RCC 7860 (cell line): Measurements from ENCODE around the gene ACACB.
"Not testable (repeated sequence)": the region's sequence is repeated elsewhere in the genome, so short reads cannot be mapped to it uniquely, and the experiment has no call there.

Source experiments
- DNase-seq: peaks from one replicate; pipeline ENCODE4 v3.0.0-alpha.2; 2015; ENCODE audit warnings: low spot score
- FAIRE-seq: peaks from 2 replicates; lab custom pipeline; 2012; peaks lifted over from hg19 to GRCh38; lab: Jason Lieb, UNC

The ACACB gene

DNA sequence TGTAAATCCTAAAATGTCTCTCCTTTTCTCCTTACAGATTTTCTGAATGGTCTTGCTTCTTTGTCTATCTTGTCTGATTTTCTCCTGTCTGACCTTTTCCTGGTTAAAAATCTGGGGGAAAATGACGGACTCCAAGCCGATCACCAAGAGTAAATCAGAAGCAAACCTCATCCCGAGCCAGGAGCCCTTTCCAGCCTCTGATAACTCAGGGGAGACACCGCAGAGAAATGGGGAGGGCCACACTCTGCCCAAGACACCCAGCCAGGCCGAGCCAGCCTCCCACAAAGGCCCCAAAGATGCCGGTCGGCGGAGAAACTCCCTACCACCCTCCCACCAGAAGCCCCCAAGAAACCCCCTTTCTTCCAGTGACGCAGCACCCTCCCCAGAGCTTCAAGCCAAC is 23.0 kb downstream of the ACACB start:
- DNase-seq, result no peak
- FAIRE-seq, result no peak

DNA sequence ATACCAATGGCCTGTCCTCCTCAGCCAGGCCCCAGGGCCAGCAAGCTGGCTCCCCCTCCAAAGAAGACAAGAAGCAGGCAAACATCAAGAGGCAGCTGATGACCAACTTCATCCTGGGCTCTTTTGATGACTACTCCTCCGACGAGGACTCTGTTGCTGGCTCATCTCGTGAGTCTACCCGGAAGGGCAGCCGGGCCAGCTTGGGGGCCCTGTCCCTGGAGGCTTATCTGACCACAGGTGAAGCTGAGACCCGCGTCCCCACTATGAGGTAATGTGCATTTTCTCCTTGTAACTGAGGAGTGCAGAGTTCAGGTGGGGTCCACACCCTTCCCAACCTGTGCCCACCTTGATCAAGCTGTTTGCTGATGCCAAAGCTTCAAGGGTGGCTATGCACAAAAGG is 23.4 kb downstream of the ACACB start:
- DNase-seq (no peak), FAIRE-seq (no peak)

GRCh38 chr12:109140560-109140959 is 24.2 kb downstream of the ACACB start:
- no peak for FAIRE-seq
- no peak for DNase-seq

- DNase-seq (no peak), FAIRE-seq (no peak)
Observed at GRCh38 chr12:109144224-109144623, 27.8 kb downstream of the ACACB start.

DNA sequence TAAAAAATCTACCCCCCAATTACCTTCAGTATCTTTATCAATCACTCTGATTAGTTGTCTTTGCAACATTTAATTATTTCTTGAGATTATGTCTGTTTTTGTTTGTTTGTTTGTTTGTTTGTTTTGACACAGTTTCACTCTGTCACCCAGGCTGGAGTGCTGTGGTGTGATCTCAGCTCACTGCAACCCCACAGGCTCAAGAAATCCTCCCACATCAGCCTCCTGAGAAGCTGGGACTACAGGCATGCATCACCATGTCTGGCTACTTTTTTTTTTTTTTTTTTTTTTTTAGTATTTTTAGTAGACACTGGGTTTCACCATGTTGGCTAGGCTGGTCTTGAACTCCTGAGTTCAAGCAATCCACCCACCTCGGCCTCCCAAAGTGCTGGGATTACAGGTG is 30.7 kb downstream of the ACACB start:
- FAIRE-seq, DNase-seq: not testable (repeated sequence)

DNA sequence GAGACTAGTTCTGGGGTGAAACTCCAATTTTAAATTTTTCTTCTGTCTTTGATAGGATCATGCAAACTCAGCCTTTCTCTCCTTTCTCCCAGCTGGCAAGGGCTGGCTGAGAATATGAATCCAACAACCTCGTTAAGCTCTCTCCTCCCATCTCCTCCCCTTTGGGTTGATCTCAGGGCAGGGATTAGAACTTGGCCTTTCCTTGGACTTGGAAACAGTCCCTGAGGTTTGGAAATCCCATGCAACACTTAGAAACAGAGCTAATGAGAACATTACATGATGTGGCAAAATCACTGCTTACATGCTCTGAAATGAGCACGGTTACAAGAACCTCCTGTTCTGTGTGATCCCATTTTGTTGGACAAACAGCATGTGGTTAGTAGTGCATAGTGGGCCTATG is 31.6 kb downstream of the ACACB start:
- DNase-seq, result no peak
- FAIRE-seq, result no peak

DNA sequence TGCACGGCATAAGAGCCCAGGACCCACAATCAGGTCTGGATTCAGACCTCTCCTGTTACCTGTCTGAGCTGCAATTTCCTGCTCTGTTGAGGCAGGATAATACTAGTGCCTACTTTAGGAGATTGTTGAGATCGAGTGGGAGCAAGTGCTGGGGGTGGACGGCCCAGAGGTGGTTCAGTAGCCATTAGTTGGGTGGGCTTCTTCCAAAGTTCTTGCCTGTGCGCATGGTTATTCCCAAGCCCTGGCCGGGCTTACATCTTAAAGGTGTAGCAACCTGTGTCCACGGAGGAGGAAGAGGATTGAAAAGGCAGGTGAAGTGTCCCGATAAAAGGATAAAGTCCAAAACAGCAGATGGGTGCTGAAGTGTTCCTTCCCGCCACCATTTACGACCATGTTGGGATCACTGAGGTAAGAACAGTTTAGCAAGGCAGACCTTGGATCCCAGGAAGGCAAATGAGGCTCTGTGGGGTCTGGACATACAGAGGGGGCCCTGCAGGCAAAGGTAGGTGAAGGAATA is 33.8 kb downstream of the ACACB start:
- DNase-seq (no peak), FAIRE-seq (no peak)

DNA sequence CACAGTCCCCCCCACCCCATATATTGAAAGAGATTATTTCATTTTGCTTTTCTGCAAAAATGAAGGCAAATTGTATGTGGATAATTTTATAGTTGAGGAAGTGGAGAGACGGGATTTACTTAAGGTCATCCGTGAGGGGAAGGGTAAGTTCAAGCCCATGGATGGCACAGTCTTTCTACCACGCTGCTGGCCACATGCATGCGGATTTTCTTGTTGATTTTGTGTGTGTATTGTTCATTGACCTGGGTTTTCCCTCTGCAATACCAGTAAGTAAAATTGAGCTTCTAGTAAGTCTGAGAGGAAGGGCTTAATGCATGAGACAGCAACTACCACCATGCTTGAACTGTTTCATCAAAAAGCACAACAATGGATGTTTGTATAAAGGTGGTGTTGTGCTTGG is 35.1 kb downstream of the ACACB start:
- FAIRE-seq, result no peak
- DNase-seq, result no peak

DNA sequence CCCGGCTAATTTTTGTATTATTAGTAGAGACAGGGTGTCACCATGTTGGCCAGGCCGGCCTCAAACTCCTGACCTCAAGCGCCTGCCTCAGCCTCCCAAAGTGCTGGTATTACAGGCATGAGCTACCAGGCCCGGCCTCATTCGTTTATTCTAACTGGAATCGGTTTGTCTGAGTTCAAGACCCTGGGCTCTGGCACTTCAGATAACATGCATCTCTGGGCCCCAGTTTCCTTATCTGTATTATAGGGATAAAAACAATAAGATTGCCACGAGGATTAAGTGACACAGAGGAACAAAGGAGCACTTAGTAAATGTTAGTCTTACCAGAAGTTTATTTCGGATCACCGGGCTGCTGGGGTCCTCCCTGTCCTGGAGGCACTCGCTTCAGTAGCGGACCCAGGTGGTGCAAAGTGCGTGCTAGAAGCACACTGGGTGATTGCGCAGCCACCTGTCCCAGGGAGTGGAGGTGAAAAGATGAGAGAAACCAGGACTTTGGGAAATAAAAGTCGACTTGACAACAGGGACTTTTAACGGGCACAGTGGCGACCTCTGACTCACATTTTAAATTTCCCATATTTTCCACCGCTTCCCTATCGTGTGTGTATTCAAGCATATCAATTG is 37.5 kb downstream of the ACACB start:
- FAIRE-seq (no peak), DNase-seq (no peak)

- DNase-seq (peak; percentile 6), FAIRE-seq (no peak)
Observed at GRCh38 chr12:109154451-109155438, 38.4 kb downstream of the ACACB start.

DNA sequence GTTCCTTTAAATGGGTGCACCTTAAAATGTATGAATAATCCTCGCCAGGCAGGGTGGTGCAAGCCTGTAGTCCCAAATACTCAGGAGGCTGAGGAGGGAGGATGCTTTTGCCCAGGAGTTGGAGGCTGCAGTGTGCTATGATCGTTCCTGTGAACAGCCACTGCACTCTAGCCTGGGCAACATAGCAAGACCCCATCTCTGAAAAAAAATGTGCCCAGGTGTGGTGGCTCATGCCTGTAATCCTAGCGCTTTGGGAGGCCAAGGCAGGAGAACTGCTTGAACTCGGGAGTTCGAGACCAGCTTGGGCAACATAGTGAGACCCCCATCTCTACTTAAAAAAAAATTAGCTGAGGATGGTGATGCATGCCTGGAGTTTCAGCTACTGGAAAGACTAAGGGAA is 39.6 kb downstream of the ACACB start:
- DNase-seq (no peak), FAIRE-seq (no peak)

DNA sequence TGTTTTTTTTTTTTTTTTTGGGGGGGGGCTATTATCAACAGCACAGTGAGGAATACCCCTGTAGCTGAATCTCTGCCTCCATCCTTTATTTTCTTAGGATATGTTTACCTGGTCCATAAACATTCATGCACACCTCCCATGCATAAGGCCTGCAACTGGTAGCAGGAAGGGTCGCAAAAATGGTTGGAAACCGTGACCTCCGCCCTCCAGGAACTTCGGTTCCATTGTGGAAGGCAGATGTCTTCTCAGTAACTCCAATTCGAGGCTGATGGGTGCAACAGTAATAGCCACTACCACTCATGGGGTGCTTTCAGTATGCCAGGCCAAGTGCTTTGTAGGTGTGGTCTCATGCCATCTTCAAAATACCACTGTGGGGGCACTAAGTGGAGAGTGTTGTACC is 40.2 kb downstream of the ACACB start:
- DNase-seq (no peak), FAIRE-seq (no peak)

GRCh38 chr12:109157986-109158385 is 41.6 kb downstream of the ACACB start:
- FAIRE-seq (no peak), DNase-seq (no peak)

- no peak for DNase-seq
Observed at GRCh38 chr12:109160433-109160832, 44.0 kb downstream of the ACACB start.

DNA sequence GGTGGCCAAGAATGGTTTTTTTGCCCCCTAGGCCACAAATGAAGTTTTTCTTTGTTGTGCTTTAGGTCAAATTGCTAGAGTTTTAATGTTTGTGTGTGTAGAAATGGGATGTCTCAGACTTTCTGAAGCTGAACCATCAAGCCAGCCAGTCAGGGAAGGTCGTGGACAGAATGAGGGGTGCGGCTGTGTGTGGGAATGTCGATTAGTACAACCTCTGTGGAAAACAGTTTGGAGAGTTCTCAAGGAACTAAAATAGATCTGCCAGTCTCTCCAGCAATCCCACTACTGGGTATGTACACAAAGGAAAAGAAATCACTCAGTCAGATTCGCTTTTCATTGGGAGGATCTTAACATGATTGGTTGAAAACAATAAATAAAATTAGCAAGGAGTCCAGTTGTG is 44.5 kb downstream of the ACACB start:
- DNase-seq (no peak), FAIRE-seq (no peak)

More at GRCh38 chr12:109160433-109160832, 44.0 kb downstream of the ACACB start:
- FAIRE-seq, result no peak

DNA sequence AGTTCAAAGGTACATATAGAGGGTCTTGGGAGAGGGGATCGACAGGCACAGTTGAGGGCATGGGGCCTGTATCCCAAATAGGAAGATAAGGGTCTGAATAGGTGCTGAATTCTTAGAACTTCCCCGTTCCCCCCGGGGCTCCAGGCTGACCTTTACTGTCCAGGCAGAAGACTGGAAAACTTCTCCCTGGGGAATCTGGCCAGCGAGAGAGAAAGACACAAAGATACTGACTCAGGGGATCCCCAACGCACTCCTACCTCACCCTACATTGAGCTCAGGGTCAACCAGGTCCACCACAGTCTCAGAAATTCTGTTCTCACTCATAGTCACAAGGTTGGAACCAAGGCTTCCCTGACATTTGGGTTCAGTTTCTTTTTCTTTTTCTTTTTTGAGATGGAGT is 46.2 kb downstream of the ACACB start:
- DNase-seq (no peak), FAIRE-seq (no peak)

DNA sequence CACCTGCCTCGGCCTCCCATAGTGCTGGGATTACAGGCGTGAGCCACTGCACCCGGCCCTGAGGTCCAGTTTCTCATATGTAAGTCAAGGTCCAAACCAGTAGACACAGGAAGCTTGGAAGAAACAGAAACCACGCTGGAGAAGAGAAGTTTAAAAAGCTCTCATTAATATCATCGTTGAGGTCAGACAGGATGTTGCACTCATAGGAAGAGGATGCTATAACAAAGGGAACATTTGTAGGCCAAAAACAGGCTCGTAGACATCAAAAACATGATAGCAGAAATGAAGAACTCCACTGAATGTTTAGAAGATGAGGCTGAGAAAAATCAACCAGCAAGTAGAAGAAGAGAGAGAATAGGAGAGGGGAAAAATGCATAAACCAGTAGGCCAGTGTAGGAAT is 46.8 kb downstream of the ACACB start:
- FAIRE-seq, result no peak
- no peak for DNase-seq

DNA sequence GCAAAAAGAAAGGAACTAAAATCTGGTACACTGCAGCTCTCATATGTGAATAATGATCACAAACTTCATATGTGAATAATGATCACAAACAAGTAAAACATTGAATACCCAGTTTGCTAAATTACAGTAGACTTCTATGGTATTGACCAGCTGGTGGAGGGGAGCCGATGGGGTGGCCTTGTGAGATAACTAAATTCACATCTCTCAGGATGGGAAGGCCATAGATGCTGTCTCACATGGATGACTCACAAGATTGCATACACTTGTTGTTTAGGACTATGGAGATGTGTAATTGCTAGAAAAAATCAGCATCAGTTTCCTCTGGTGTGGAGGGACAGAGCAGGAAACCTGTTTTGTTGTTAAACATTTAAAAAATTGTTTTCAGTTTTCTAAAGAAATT is 49.2 kb downstream of the ACACB start:
- DNase-seq, result no peak
- FAIRE-seq, result no peak

GRCh38 chr12:109166371-109166770 is 50.0 kb downstream of the ACACB start:
- no peak for DNase-seq
- FAIRE-seq, result no peak

DNA sequence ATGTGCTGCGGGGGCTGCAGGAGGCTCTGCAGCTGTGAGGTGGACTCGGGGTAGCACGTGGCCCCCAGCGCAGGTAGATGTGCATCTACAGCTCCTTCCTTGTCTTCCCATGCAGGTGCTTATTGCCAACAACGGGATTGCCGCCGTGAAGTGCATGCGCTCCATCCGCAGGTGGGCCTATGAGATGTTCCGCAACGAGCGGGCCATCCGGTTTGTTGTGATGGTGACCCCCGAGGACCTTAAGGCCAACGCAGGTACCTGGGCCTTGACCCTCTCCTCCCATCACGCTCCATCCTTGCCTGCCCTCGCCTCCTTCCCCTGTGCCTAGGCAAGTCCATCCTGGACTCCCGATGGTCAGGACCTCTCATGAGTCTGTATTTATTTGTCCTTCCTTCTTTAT is 51.4 kb downstream of the ACACB start:
- DNase-seq, result no peak
- no peak for FAIRE-seq

GRCh38 chr12:109169262-109169661 is 52.9 kb downstream of the ACACB start:
- FAIRE-seq (no peak), DNase-seq (no peak)

DNA sequence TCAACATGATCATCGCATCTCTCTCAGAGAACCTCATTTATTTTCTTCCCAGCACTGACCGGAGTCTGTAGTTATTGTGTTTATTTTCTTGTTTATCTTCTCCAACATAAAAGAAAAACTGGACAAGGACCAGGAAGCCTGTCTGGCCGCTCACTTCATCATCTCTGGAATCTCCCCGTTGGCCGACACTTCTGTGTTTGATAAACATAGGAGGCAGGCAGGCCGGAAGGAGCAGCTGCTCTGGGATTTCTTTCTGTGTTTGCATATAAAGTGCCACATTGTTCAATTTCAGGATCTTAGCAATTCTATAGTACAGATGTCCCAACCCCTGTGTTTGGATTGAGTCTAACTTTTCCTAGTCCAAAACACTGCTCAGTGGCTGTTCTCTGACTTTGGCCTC is 53.3 kb downstream of the ACACB start:
- FAIRE-seq (no peak), DNase-seq (no peak)
